HG03520 (cell line): Measurements from ENCODE around the gene TBXA2R.
"Not testable (repeated sequence)": the region's sequence is repeated elsewhere in the genome, so short reads cannot be mapped to it uniquely, and the experiment has no call there.

ENCODE experiments used
- ATAC-seq: cut with Tn5 transposase; IDR thresholded peaks from one replicate; pipeline ENCODE4 v1.9.1; 2021; ENCODE audit warnings: mild to moderate bottlenecking, moderate library complexity; ENCODE audit not compliant: unreplicated experiment

Gene TBXA2R

DNA sequence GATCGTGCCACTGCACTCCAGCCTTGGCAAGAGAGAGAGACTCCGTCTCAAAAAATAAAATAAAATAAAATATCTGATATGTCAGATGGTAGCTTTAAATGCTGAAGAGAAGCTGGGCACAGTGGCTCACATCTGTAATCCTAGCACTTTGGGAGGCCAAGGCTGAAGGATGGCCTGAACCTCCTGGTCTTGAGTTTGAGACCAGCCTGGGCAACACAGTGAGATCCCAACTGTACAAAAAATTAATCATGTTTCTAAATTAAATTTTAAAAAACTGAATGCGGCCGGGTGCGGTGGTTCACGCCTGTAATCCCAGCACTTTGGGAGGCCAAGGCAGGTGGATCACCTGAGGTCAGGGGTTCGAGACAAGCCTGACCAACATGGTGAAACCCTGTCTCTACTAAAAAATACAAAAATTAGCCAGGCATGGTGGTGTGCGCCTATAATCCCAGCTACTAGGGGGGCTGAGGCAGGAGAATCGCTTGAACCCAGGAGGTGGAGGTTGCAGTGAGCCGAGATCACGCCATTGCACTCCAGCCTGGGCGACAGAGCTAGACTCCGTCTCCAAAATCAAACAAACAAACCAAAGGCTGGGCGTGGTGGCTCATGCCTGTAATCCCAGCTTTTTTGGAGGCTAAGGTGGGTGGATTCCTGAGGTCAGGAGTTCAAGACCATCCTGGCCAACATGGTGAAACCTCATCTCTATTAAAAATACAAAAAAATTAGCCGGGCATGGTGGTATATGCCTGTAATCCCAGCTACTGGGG, 22.5 kb downstream of the TBXA2R start:
- ATAC-seq = not testable (repeated sequence)

- not testable (repeated sequence) for ATAC-seq
These were observed 24.9 kb downstream of the TBXA2R start for GRCh38 chr19:3581792-3582191.

GRCh38 chr19:3580156-3580934, 26.3 kb downstream of the TBXA2R start:
- ATAC-seq = no peak

DNA sequence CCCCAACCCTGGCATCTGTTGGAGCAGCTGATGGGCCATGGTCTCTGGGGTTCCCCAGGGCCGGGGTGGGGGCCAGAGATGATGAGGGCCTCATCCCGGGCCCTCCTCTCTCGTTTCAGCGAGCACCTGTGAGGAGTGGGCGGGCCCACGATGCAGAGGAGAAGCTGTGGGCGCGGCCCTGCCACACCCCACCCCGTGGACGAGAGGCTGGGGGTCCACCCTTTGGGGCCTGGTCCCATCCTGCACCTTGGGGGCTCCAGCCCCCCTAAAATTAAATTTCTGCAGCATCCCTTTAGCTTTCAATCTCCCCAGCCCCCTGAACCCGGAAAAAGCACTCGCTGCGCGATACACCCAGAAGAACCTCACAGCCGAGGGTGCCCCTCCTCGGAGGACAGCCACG, 28.3 kb downstream of the TBXA2R start:
- ATAC-seq = no peak

- no peak for ATAC-seq
These were observed 28.8 kb downstream of the TBXA2R start for GRCh38 chr19:3577723-3578344.

DNA sequence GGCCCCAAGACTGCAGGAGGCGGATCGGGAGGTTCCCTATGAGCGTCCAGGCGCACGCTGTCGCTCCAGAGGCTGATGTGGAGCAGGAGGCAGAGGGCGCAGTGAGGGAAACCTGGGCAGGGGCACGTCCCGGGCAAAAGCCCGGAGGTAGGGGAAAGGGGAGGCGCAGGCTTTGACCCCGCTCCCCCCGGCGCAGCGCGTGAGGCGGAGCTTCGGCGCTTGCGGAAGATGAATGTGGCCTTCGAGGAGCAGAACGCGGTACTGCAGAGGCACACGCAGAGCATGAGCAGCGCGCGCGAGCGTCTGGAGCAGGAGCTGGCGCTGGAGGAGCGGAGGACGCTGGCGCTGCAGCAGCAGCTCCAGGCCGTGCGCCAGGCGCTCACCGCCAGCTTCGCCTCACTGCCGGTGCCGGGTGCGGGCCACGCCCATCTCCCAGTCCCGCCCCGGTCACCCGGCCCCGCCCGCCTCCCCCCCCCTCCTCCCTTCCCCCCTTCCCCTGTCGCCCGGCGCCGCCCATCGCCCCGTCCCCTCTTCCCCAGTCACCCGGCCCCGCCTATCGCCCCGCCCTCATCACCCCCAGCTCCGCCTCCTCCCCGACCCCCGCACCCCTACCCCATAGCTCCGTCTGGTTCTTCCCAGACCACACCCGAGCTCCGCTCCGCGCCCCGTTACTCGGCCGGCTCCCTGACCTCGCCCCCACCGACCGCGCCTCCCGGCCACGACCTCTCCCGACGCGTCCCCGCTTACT, 29.8 kb downstream of the TBXA2R start:
- no peak for ATAC-seq

DNA sequence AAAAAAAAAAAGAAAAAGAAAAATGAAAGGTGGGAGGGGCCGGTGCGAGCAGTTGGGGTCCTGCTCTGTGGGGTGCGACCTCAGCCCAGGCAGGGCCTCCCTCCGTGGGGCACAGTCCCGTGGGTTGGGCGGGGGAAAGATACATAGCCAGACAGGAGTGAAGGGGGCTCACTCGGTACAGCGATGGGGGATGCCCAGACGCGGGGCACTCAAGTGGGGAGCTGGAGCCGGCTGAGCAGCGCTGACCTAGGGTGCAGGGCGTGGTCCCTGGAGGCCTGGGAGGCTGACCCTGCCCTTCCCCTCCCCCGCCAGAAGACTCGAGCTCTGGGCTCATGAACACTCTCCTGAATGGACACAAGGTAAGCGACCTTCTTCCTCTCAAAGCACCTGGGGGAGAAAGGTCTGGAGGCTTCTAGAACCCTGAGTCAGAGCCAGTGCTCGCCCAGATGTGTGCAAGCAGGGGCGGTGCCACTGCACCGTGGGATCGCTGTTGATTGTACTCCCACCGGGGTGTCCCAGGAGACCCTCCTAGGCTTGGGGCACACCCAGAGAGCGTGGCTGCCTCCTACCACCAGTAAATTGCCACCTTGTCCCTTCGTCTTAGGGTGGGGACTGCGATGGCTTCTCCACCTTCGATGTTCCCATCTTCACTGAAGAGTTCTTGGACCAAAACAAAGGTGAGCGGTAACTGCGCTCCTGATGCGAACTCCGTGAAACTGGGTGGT, 30.6 kb downstream of the TBXA2R start:
- no peak for ATAC-seq

DNA sequence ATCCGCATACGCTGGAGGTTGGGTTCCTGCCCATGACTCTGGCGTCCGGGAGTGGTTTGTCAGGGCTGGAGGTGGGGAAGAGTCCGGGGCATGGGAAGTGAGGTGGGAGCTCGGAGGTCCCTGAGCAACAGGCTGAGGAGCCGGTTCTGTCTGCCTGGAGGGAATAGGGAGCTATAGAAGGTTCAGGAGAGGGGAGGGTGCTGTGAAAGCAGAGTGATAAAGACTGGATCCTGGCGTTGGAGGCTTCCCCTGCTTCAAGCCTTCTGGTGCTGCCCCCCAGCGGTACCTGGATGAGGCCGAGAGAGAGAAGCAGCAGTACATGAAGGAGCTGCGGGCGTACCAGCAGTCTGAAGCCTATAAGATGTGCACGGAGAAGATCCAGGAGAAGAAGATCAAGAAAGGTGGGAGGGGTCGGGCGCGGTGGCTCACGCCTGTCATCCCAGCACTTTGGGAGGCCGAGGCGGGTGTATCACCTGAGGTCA, 31.4 kb downstream of the TBXA2R start:
- ATAC-seq = no peak

- ATAC-seq = no peak
These were observed 32.6 kb downstream of the TBXA2R start for GRCh38 chr19:3573858-3574637.

DNA sequence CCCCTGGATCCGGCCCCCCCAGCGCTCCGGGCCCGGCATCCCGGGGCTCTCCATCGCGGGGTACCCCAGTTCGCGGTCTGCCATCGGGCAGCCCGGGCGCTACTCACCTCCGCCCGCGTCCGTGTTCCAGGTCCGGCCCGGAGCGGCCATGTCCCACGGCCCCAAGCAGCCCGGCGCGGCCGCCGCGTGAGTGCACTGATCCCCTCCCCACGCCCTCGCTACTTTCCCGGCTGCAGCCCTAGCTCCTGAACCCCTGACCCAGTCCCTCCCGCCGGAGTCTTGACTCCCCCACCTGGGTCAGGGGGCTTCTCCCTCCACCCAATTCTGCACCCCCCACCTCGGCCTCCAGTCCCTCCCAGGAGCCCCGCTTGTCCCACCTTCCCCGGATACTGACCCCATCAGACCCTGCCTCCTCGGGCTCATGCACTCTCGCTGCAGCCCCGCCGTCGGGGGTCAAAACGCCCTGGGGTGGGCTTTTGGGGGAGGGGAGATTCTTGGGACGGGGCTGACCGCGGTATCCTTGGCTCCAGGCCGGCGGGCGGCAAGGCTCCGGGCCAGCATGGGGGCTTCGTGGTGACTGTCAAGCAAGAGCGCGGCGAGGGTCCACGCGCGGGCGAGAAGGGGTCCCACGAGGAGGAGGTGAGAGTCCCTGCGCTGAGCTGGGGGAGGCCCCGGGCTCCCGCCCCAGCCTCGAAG, 33.4 kb downstream of the TBXA2R start:
- ATAC-seq = peak; percentile 14

GRCh38 chr19:3572855-3573161, 33.9 kb downstream of the TBXA2R start, which contains the start of gene HMG20B:
Gene HMG20B, plus strand, starts transcription at chr19:3572944. Its CDS starts 366 bp downstream, at chr19:3573310.
- no peak for ATAC-seq

- peak; percentile 84 for ATAC-seq
These were observed 34.4 kb downstream of the TBXA2R start for GRCh38 chr19:3572132-3572854.

DNA sequence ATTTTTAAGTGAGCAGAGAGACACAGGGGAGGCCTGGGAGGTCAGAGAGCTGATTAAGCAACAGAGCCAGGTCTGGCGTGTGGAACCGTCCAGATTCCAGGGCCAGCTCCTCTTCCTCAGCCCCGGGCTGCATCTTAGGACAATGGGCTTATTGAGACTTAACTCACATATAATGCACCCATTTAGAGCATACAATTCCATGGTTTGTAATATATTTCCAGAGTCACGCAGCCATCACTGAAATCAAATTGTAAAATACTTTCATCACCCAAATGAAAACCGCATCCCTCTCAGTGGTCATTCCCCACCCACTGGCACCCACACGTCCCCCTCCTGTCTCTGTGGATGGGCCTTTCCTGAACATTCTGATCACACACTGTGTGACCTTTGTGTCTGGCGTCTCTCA, 36.1 kb downstream of the TBXA2R start:
- no peak for ATAC-seq

DNA sequence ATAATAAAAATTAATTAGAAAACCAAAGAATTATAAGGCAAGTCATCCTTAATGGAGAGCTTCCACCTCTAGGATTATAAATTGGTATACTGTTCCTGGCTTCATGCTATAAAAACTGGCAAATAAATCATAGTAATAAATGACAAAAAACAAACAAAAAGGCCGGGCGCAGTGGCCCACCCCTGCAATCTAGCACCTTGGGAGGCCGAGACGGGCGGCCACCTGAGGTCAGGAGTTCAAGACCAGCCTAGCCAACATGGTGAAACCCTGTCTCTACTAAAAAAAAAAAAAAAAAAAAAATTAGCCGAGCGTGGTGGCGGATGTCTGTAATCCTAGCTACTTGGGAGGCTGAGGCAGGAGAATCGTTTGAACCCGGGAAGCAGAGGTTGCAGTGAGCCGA, 36.6 kb downstream of the TBXA2R start:
- ATAC-seq = not testable (repeated sequence)

DNA sequence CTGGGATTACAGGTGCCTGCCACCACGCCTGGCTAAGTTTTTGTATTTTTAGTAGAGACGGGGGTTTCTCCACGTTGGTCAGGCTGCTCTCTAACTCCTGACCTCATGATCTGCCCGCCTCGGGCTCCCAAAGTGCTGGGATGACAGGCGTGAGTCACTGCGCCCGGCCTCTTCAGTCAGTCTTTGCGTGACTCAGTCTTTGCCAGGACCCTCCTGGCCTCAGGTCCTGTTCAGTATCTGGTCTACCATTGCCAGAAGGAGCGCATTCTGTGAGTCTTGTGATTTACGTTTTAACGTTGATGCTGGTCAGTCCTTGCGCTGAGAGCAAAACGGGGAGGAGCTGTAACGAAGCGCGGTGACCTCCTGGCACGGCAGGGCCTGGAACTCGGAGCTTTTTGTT, 41.5 kb downstream of the TBXA2R start:
- ATAC-seq = no peak

DNA sequence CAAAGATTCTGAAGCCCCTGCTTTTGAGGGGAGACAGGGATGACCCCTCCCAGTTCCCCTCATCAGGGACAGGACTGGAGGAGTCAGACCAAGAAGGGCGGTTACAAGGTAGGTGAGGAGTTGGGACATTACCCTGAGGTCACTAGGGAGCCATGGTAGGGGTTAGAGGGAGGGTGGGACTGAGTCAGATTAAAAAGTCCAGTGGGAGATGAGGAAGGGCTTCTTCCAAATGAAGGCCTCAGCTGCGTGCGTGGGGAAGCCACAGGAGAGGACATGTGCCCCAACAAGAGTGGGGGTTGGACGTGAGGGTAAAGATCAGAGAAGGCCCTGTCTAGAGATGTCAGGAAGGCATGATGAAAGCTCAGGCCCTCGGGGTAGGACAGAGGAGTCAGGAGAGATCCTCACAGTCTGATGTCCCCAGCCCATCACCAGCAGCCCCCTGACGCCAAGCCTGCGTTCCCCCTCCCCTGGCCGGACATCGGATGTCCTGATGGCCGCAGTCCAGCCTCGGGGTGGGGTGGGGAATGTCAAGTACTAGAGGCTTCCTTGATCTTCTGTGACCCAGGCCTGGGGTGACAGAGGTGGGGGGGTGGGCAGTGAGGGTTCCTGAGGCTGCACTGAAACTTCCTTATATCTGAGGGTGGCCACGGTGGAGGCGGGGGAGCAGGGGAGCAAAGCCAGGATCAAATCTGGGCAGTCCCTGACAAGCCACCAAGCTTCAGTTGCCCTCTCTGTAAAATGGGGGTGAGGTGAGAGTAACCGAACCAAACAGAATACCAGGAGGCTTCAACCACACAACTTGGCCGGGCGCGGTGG, 42.8 kb downstream of the TBXA2R start:
- ATAC-seq = no peak

DNA sequence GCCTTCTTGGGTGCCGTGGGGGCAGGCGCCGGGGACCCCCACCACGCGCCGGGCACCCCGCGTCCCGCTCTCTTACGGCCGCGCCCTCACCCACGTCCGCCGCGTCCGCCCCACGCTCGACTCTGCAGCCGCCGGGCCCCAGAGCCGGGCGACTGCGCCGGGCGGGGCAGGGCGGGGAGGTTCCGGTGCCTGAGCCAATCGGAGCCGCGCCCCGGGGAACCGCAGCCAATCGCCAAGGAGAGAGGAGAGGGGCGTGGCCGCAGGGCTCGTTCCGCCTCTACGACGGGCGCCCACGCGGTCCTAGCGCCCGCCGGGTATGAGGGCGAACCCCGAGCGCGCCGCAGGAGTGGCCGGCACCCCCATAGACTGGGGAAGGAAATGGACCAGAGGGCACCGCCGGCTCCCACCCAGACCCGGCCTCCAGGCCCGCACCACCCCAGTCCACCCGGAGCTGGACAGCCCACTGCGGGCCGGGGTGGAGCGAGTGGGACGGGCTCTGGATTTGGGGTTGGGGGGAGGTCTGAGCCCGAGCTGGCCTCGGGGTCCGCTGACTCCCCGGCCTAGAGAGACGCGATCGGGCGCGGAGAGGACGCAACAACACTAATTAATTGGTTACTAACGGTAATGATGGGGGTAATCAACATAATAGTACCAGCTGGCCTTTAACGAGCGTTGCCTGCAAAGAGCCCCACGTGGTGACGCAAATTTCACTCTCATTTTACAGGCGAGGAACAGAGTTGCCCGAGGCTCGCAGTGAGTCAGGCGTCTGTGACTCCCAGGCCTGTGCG, 49.0 kb downstream of the TBXA2R start, which contains the start of gene MFSD12:
TSS of gene MFSD12 (minus strand) at position 126 of the 788 bp plus-strand sequence. CDS start 183 bp downstream, outside the sequence.
- ATAC-seq = peak; percentile 73
